Neural cell (in vitro differentiated cells): ENCODE results near the gene BICC1.

ENCODE experiments used
- EZH2 ChIP-seq: fragments of 200-600, 300-800 bp; shearing (Covaris generic), sonication (generic); IDR thresholded peaks from 2 replicates; pipeline ENCODE4 v1.6.1; 2014; ENCODE audit warnings: antibody characterized with exemption, low read length, borderline replicate concordance, mild to moderate bottlenecking; ENCODE audit not compliant: insufficient read depth, poor library complexity, severe bottlenecking
- TF ChIP-seq, protein P1 (sequence below): fragments of 450-650 bp; IDR thresholded peaks from 2 replicates; pipeline ENCODE4 v1.5.1; 2014; ENCODE audit warnings: antibody characterized with exemption, mild to moderate bottlenecking, moderate library complexity; ENCODE audit not compliant: poor library complexity, severe bottlenecking

DNA sequence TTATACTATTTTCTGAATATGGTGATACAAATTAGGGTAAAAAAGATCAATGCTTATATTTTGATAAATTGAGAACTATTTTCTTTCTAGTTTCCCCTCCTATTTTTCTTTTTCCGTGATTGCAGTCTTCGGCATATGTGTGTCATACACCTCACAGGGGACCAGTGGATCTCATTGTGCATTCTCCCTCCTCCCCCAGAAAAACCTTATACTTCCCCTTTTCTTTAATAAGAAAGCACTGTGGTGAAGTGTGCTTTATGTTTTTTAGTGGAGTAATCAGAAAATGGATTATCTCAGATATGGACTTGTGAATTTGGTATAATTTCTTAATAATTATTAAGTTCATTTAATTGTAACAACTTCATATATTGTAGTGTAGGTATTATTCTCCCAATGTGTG, 72.8 kb downstream of the BICC1 start:
- no peak for TF ChIP-seq EZH2
- TF ChIP-seq, protein P1, sequence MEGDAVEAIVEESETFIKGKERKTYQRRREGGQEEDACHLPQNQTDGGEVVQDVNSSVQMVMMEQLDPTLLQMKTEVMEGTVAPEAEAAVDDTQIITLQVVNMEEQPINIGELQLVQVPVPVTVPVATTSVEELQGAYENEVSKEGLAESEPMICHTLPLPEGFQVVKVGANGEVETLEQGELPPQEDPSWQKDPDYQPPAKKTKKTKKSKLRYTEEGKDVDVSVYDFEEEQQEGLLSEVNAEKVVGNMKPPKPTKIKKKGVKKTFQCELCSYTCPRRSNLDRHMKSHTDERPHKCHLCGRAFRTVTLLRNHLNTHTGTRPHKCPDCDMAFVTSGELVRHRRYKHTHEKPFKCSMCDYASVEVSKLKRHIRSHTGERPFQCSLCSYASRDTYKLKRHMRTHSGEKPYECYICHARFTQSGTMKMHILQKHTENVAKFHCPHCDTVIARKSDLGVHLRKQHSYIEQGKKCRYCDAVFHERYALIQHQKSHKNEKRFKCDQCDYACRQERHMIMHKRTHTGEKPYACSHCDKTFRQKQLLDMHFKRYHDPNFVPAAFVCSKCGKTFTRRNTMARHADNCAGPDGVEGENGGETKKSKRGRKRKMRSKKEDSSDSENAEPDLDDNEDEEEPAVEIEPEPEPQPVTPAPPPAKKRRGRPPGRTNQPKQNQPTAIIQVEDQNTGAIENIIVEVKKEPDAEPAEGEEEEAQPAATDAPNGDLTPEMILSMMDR, result no peak
